HFFc6 (cell line): ENCODE results near the gene MCFD2. TPM values are rescaled to one million over a fixed set of nuclear protein-coding genes. Genes with fewer than 3 reads are reported as not detected.

Experiments used
- DNase-seq: peaks from one replicate; pipeline ENCODE4 v3.0.0-alpha.2; 2018
- H3K27ac Mint-ChIP-seq: 2 replicates; pipeline ENCODE4 v1.8.0; 2020; ENCODE audit warnings: mild to moderate bottlenecking, mixed read lengths
- H3K27me3 Mint-ChIP-seq: 2 replicates; pipeline ENCODE4 v1.8.0; 2021; ENCODE audit warnings: mild to moderate bottlenecking, moderate library complexity, mixed read lengths; ENCODE audit not compliant: insufficient read depth
- H3K36me3 Mint-ChIP-seq: 2 replicates; pipeline ENCODE4 v1.8.0; 2021; ENCODE audit warnings: low read depth, mixed read lengths
- H3K4me1 Mint-ChIP-seq: 2 replicates; pipeline ENCODE4 v1.8.0; 2020; ENCODE audit warnings: low read depth, mixed read lengths
- H3K4me3 Mint-ChIP-seq: 2 replicates; pipeline ENCODE4 v1.8.0; 2020; ENCODE audit warnings: mild to moderate bottlenecking, moderate library complexity, mixed read lengths
- H3K9me3 Mint-ChIP-seq: 2 replicates; pipeline ENCODE4 v1.8.0; 2020; ENCODE audit warnings: mild to moderate bottlenecking, mixed read lengths
- total RNA-seq, 6 experiments: library from RNA; stranded (reverse); fragmentation: NEBNext Ultra II Directional; extraction: Animal tissue kit (Norgen Biotek cat#: 25700); gene quantifications; 2 replicates in 1 of 6; 3 replicates in 5 of 6; pipeline ENCODE4 v1.2.3, GENCODE V29; 2021
- TF ChIP-seq, protein P1 (sequence below): fragments of 200-600 bp; sonication (generic); IDR thresholded peaks from 2 replicates; pipeline ENCODE4 v1.5.0; 2021; ENCODE audit warnings: antibody characterized with exemption, mild to moderate bottlenecking

MCFD2 gene
- total RNA-seq, 6 experiments from 2014 or later: 379 to 441 (median 410) TPM

DNA sequence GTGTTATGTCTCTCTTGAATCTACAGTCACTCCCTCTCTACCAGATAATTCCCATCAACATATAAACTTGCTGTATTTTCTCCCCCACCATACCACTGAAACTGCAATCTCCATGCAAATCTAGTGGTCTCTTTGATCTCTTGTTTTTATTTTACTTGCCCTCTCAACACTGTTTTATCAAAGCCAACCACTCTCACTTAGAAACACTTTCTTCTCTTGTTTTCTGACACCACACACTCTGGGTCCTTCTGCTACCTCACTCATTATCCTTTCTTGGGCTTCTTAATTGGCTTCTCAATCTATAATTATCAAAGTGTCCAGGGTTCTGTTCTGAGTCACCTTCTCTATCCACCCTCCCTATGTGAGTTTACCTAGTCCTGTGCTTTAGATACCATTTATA, 2.0 kb upstream of the MCFD2 start:
- TF ChIP-seq, protein P1, sequence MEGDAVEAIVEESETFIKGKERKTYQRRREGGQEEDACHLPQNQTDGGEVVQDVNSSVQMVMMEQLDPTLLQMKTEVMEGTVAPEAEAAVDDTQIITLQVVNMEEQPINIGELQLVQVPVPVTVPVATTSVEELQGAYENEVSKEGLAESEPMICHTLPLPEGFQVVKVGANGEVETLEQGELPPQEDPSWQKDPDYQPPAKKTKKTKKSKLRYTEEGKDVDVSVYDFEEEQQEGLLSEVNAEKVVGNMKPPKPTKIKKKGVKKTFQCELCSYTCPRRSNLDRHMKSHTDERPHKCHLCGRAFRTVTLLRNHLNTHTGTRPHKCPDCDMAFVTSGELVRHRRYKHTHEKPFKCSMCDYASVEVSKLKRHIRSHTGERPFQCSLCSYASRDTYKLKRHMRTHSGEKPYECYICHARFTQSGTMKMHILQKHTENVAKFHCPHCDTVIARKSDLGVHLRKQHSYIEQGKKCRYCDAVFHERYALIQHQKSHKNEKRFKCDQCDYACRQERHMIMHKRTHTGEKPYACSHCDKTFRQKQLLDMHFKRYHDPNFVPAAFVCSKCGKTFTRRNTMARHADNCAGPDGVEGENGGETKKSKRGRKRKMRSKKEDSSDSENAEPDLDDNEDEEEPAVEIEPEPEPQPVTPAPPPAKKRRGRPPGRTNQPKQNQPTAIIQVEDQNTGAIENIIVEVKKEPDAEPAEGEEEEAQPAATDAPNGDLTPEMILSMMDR: no peak
- Mint-ChIP-seq H3K4me1 (peaks cover 69% of the 10 kb centered on the region), H3K27me3 (no peaks in the 10 kb centered on the region; the same call in none of the 2 replicates), H3K27ac (peak overlapping the region; percentile 95), H3K4me3 (peak overlapping the region; percentile 99), H3K9me3 (no peaks in the 10 kb centered on the region), H3K36me3 (peaks cover 23% of the 10 kb centered on the region)
- no peak for DNase-seq

GRCh38 chr2:46915811-46916630, 415 bp upstream of the MCFD2 start:
- peak overlapping the region; percentile 95 for H3K27ac Mint-ChIP-seq
- peaks cover 34% of the 10 kb centered on the region for H3K36me3 Mint-ChIP-seq
- no peaks in the 10 kb centered on the region; the same call in none of the 2 replicates for H3K27me3 Mint-ChIP-seq
- DNase-seq: peak; percentile 94
- peak overlapping the region; percentile 99 for H3K4me3 Mint-ChIP-seq
- no peaks in the 10 kb centered on the region for H3K9me3 Mint-ChIP-seq
- TF ChIP-seq, protein P1: no peak
- H3K4me1 Mint-ChIP-seq: peaks cover 56% of the 10 kb centered on the region

DNA sequence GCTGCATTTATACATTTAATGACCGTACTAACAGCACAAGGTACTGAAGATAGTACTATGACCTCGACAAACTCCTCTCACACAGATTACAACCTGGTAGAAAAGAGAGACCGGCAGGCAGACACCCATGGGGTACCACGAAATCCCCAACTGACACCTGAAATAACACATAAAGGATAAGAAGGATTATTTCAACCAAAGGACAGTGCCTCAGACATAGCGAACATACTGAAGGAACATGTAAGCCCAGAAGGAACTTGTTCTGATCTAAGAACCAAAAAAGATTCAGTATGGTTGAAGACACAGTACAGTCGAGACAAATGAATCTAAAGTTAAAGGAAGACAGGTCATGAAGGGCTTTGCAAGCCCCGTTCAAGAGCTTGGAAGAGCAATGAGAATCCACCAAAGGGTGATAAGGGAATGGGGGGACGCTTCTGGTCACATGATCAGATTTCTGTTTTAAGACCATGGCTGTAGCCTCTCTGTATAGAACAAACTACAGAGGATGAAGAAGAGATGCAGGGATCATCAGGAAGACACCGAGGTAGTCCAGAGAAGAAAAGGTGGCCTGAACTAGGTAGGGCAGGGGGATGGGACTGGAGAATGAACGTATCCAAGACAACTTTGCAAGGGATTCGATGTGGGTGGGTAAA, 902 bp downstream of the MCFD2 start:
- Mint-ChIP-seq H3K9me3 (no peaks in the 10 kb centered on the region), H3K36me3 (peaks cover 44% of the 10 kb centered on the region), H3K27ac (peak overlapping the region; percentile 95), H3K4me3 (peak overlapping the region; percentile 99), H3K27me3 (no peaks in the 10 kb centered on the region; the same call in none of the 2 replicates), H3K4me1 (peaks cover 57% of the 10 kb centered on the region)
- no peak for DNase-seq
- TF ChIP-seq, protein P1: no peak

DNA sequence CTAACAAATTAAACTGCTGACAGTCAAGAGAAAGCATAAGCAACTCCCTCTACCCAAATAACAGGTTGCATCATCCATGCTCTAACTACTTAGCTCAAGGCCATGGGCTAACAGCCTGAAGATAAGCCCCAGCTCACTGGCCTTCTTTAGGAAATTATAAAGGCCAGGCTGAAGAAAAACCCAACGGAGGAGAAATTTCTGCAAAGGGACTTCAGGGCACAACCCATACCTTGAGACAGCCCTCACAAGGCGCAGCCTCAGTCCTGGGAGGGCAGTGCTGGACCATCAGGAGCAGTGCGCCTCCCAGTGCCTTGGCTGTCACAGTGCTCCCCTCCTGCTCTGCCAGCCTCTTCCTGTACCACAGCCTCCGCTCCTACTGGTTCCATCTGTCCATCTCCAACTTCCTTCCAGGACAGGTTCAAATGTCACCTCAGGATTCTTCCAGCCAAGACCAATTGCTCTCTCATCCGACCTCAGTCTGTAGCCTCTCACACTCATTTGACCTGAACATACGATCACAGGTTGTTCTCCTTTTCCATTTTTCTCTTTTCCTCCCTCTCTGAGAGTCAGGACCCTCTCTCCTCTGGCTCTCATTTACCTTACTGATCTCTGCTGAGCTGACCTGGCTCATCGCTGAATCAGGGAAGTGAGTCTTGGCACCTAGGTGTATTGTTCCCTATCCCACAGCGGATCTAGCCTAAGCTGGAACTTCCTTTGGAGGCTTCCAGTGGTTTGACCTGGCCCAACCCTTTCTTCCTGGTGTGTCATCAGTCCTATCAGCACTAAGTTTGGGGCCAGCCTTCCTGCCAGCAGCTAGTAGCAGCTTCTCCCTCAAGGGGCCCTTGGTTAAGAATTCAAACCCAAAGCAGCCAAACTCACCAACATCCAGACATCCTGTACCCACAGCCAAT, 1.9 kb downstream of the MCFD2 start:
- H3K4me1 Mint-ChIP-seq: peaks cover 66% of the 10 kb centered on the region
- no peaks in the 10 kb centered on the region for H3K9me3 Mint-ChIP-seq
- peaks cover 54% of the 10 kb centered on the region for H3K36me3 Mint-ChIP-seq
- TF ChIP-seq, protein P1: peak; percentile 45
- peaks cover 1% of the 10 kb centered on the region for H3K27me3 Mint-ChIP-seq
- peak overlapping the region; percentile 95 for H3K27ac Mint-ChIP-seq
- peak; percentile 75 for DNase-seq
- H3K4me3 Mint-ChIP-seq: peak overlapping the region; percentile 99

- Mint-ChIP-seq H3K4me1 (peaks cover 51% of the 10 kb centered on the region), H3K27ac (peak overlapping the region; percentile 86), H3K27me3 (peaks cover 2% of the 10 kb centered on the region), H3K9me3 (no peaks in the 10 kb centered on the region), H3K36me3 (peaks cover 81% of the 10 kb centered on the region), H3K4me3 (peak overlapping the region; percentile 17)
- TF ChIP-seq, protein P1: no peak
- peak; percentile 87 for DNase-seq
Measured at GRCh38 chr2:46909771-46910419, 5.7 kb downstream of the MCFD2 start.
